Activated naive CD4-positive, alpha-beta T cell treated with anti-CD3 and anti-CD28 coated beads, Interleukin-2, amount 10 ng/mL, durations not matched to agents 7 days and 5 days (primary cell): Measurements from ENCODE around the gene OTOGL.

Experiments used
- CTCF ChIA-PET: fragments of 350-600 bp; sonication (Branson Sonifier 250); formaldehyde crosslinking; loops from one replicate; lab custom pipeline; 2021; ENCODE audit warnings: antibody characterized with exemption; lab: Charles Lee
- DNase-seq: peaks from one replicate; pipeline ENCODE4 v3.0.0-alpha.2; 2020
- H3K27ac Mint-ChIP-seq: one replicate; pipeline ENCODE4 v1.8.0; 2021; ENCODE audit warnings: mild to moderate bottlenecking, moderate library complexity, mixed read lengths
- H3K27me3 Mint-ChIP-seq: one replicate; pipeline ENCODE4 v1.8.0; 2021; ENCODE audit warnings: mild to moderate bottlenecking, mixed read lengths
- H3K36me3 Mint-ChIP-seq: one replicate; pipeline ENCODE4 v1.8.0; 2021; ENCODE audit warnings: mixed read lengths
- H3K4me1 Mint-ChIP-seq: one replicate; pipeline ENCODE4 v1.8.0; 2021; ENCODE audit warnings: mixed read lengths
- H3K4me3 Mint-ChIP-seq: one replicate; pipeline ENCODE4 v1.8.0; 2021; ENCODE audit warnings: mild to moderate bottlenecking, moderate library complexity, mixed read lengths
- H3K9me3 Mint-ChIP-seq: one replicate; pipeline ENCODE4 v1.8.0; 2021; ENCODE audit warnings: mixed read lengths

OTOGL gene

DNA sequence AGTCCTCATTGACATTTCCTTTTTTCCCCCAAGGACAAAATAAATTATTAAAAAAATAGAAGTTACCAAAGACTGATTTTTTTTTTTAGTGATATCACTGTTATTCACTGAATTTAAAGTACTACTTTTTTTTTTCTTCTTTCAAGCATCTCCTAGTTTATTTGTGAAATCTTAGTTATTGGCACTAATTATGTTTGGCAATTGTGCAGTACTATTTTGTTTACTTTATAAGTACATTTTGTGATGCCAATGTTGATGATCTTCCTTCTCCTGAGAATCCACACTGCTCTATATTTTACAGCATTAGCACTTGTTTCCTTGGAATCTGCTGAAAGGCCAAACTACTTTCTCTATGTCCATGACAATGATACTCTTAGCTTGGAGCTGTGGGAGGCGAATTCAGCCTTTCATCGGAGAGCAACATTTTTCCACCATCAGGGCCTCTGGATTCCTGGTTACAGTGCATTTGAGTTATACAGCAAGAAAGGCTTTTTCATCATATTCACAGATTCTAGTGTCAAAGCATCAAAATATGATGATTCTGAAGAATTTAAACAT is 220.9 kb downstream of the OTOGL start:
- Mint-ChIP-seq H3K4me3 (no peak overlapping the region), H3K27me3 (no peaks in the 10 kb centered on the region), H3K9me3 (no peaks in the 10 kb centered on the region), H3K36me3 (no peaks in the 10 kb centered on the region), H3K4me1 (no peaks in the 10 kb centered on the region), H3K27ac (no peak overlapping the region)
- DNase-seq, result no peak
- CTCF ChIA-PET, result no interaction called here

DNA sequence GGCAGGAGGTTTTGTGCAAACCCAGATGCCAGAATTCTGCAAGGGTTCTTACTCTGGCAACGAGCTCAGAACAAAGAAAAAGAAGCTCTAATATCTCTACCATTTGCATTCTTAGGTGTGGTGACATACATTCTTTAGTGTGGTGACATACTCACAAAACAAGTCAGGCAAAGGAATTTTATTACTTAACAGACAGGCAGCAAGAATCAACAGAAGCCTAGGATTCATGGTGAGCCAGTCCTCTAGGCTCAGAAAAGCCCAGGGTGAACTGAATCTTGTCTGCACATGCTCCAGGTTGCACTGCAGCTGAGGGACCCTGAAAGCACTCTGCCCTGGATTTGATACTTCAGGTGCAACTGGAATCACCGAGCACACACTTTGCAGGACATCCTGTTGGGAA is 222.3 kb downstream of the OTOGL start:
- Mint-ChIP-seq H3K27ac (no peak overlapping the region), H3K36me3 (no peaks in the 10 kb centered on the region), H3K27me3 (no peaks in the 10 kb centered on the region), H3K4me1 (no peaks in the 10 kb centered on the region), H3K4me3 (no peak overlapping the region), H3K9me3 (no peaks in the 10 kb centered on the region)
- CTCF ChIA-PET, result no interaction called here
- DNase-seq, result no peak

DNA sequence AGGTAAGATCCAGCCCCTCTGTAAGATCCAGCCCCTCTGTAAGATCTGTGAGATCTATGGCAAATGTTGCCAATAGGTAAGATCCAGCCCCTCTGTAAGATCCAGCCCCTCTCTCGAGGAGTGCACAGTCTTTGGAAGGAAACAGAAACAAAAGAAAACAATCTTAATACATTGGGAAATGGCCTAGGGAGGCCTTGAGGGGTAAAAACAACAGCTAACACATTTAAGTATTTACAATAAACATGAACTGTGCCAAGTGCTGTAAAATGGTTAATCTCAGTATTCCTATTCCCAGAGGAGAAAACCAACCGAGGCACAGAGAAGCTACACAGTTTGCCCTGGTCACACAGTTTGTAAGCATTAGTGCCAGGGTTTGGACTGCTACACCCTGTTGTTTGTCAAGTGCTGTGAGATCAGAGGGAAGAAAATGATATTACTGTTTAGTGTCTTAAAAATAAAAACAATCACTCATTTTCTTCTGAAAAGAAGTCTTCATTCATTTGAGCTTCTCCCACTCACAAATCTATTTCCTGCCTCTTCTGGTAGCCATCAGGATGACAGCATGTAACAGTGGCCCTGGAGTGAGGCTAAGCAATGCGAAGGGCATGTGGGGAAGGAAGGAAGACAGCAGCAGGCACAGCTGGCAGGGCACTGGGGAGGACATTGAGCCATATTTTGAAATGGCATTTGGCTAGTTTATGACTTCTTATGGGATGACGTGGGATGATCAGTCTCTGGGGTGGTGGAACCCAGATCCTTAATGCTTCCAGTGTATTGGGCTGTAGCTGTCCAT is 226.0 kb downstream of the OTOGL start:
- Mint-ChIP-seq H3K4me3 (no peak overlapping the region), H3K4me1 (no peaks in the 10 kb centered on the region), H3K27me3 (no peaks in the 10 kb centered on the region), H3K9me3 (no peaks in the 10 kb centered on the region), H3K36me3 (no peaks in the 10 kb centered on the region), H3K27ac (no peak overlapping the region)
- no peak for DNase-seq
- CTCF ChIA-PET, result no interaction called here

DNA sequence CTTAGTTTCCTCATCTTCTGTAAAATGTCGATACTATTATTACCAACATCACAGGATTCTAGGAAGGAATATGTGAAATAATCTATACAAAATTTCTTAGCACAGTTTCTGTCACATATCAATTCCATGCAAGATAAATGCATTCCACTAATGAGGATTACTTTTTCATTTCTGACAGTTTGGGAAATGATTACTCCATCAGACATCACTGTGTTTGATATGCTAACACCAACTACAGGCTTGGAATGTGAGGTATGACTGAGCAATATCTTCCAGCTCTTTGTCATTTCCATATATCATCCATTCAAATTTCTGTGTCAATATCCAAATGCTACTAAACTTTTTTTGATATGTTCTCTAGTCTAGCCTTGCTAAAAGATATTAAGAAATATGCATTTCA is 233.5 kb downstream of the OTOGL start:
- no peaks in the 10 kb centered on the region for H3K9me3 Mint-ChIP-seq
- H3K27ac Mint-ChIP-seq, result no peak overlapping the region
- no peaks in the 10 kb centered on the region for H3K4me1 Mint-ChIP-seq
- H3K36me3 Mint-ChIP-seq, result no peaks in the 10 kb centered on the region
- no peak for DNase-seq
- no peaks in the 10 kb centered on the region for H3K27me3 Mint-ChIP-seq
- CTCF ChIA-PET, result no interaction called here
- no peak overlapping the region for H3K4me3 Mint-ChIP-seq

DNA sequence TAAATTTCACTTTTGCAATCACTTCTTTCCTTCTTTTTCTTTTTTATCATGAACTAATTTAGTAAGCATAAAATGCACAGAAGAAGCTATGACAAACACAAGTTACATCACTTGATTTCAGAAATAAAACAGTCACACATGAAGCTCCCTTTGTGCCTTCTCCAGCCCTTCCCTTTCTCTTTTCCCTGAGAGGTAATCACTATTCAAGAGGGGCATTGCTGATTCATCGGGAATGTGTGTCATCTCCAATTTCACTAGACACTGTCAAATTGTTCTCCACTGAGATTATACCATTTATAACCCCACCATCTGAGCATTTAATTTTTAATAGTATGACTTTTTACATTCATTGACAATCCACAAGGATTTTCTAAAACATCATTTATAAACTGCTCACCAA is 253.1 kb downstream of the OTOGL start:
- H3K27ac Mint-ChIP-seq, result no peak overlapping the region
- CTCF ChIA-PET, result no interaction called here
- no peak overlapping the region for H3K4me3 Mint-ChIP-seq
- no peaks in the 10 kb centered on the region for H3K4me1 Mint-ChIP-seq
- no peak for DNase-seq
- no peaks in the 10 kb centered on the region for H3K9me3 Mint-ChIP-seq
- no peaks in the 10 kb centered on the region for H3K27me3 Mint-ChIP-seq
- H3K36me3 Mint-ChIP-seq, result no peaks in the 10 kb centered on the region

DNA sequence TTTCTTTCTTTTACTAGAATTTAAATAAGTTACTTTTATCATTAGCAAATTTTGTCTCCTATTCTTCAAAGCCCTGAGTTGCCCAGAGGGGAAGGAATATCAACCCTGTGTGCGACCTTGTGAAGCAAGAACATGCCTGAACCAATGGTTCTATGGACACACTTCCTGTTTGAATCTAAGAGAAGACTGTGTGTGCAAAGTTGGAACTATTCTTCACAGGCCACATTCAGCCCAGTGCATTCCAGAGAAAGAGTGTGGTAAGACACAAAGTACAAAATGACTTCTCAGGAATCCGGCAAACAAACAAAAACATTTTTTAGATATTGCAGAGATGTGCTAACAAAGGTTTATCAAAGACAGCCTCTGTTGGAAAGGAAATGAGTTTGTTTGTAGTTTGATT is 253.9 kb downstream of the OTOGL start:
- no peak for DNase-seq
- CTCF ChIA-PET, result no interaction called here
- H3K36me3 Mint-ChIP-seq, result no peaks in the 10 kb centered on the region
- no peaks in the 10 kb centered on the region for H3K4me1 Mint-ChIP-seq
- no peaks in the 10 kb centered on the region for H3K27me3 Mint-ChIP-seq
- no peaks in the 10 kb centered on the region for H3K9me3 Mint-ChIP-seq
- no peak overlapping the region for H3K4me3 Mint-ChIP-seq
- H3K27ac Mint-ChIP-seq, result no peak overlapping the region

DNA sequence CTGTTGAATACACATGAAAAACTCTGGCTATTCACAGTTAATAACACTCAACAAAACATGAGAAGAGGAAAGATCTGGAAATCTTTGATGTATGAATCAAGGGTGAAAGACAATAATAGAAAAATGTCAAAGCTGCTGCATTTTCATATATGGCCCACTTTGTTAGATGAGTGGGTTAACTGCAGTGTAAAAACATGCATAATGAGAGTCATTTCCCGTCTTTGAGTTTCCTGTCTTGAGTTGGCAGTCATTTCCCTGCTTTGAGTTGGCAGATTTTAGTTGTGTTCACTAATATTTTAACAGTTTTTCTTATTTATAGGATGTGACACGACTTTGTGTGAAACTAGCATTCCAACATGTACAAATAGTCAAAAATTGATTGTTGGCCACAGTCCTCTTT is 256.8 kb downstream of the OTOGL start:
- no peak overlapping the region for H3K27ac Mint-ChIP-seq
- no peaks in the 10 kb centered on the region for H3K27me3 Mint-ChIP-seq
- CTCF ChIA-PET, result no interaction called here
- no peaks in the 10 kb centered on the region for H3K4me1 Mint-ChIP-seq
- H3K36me3 Mint-ChIP-seq, result no peaks in the 10 kb centered on the region
- H3K9me3 Mint-ChIP-seq, result no peaks in the 10 kb centered on the region
- no peak for DNase-seq
- no peak overlapping the region for H3K4me3 Mint-ChIP-seq

DNA sequence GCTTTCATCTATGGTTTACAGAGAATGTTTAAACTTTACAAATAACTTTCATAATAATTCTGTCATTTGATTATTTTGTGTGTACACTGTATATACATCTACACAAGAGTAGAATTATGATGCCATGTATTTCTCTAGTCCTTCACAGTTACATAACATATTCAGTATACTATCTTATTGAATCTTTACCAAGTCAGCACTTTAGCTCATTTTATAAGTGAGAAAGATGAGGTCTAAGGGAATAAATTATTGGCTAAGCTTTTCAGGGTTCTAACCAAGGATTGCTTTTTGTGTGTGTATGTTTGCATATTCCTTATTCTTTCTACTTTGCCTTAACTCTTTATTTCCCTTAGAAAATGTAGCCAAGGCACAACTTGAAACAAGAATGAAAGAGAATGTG is 260.4 kb downstream of the OTOGL start:
- no peaks in the 10 kb centered on the region for H3K9me3 Mint-ChIP-seq
- H3K27me3 Mint-ChIP-seq, result no peaks in the 10 kb centered on the region
- no peak for DNase-seq
- H3K27ac Mint-ChIP-seq, result no peak overlapping the region
- H3K36me3 Mint-ChIP-seq, result no peaks in the 10 kb centered on the region
- CTCF ChIA-PET, result no interaction called here
- no peaks in the 10 kb centered on the region for H3K4me1 Mint-ChIP-seq
- no peak overlapping the region for H3K4me3 Mint-ChIP-seq

DNA sequence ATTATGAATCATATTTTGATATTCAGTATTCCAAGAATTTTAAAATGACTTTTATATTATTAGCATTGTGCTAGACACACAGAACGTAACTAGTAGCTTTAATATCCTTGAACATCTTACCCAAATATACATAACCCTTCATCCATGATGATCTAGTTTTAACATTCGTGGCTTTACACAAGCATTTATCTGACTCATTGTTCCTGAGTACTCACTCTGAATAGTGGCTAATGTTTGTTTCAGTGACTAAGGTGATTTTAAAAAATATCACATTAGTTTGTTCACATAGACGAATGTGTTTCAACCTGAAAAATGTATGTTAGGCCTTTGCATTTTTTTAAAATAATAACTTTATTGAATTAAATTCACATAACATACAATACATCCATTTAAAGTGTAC is 264.7 kb downstream of the OTOGL start:
- Mint-ChIP-seq H3K4me3 (no peak overlapping the region), H3K27ac (no peak overlapping the region), H3K4me1 (no peaks in the 10 kb centered on the region), H3K27me3 (no peaks in the 10 kb centered on the region), H3K9me3 (no peaks in the 10 kb centered on the region), H3K36me3 (no peaks in the 10 kb centered on the region)
- CTCF ChIA-PET, result no interaction called here
- no peak for DNase-seq

DNA sequence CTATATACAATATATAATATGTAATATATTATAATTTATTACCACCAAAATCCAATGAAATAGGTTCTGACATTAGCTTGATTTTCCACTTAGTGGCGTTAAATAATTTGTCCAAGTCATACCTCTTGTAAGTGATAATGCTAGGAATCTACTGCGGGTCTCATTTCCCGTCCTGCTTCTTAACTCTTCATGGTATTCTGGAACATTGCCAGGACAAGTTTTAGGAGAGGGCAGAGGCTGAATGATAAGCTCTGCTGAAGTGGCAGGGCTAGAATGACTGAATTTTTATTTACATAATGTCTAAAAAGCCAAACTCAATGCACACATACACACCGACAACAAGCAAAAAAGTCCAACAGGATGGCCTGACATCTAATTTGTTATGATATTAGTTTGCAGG is 274.3 kb downstream of the OTOGL start:
- no peak for DNase-seq
- no peaks in the 10 kb centered on the region for H3K4me1 Mint-ChIP-seq
- H3K27me3 Mint-ChIP-seq, result no peaks in the 10 kb centered on the region
- H3K36me3 Mint-ChIP-seq, result no peaks in the 10 kb centered on the region
- H3K4me3 Mint-ChIP-seq, result no peak overlapping the region
- H3K9me3 Mint-ChIP-seq, result no peaks in the 10 kb centered on the region
- no peak overlapping the region for H3K27ac Mint-ChIP-seq
- CTCF ChIA-PET, result no interaction called here

DNA sequence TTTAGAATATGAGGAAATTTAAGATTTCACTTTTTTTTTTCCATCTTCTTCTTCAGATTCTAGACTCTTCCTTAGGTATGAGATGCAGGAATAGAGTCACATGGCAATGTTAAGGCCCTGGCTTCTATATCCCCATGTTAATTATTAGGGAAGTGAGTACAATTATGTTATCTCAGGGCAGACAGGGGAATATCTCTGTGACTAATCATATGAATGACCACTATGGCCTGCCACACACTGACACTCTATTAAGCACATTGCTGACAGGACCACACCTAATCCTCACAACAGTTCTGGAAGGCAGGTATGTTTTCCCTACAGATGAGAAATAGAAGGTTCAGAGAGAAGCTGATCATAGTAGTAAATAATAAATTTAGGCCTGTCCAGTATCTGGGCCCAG is 275.3 kb downstream of the OTOGL start:
- H3K36me3 Mint-ChIP-seq, result no peaks in the 10 kb centered on the region

DNA sequence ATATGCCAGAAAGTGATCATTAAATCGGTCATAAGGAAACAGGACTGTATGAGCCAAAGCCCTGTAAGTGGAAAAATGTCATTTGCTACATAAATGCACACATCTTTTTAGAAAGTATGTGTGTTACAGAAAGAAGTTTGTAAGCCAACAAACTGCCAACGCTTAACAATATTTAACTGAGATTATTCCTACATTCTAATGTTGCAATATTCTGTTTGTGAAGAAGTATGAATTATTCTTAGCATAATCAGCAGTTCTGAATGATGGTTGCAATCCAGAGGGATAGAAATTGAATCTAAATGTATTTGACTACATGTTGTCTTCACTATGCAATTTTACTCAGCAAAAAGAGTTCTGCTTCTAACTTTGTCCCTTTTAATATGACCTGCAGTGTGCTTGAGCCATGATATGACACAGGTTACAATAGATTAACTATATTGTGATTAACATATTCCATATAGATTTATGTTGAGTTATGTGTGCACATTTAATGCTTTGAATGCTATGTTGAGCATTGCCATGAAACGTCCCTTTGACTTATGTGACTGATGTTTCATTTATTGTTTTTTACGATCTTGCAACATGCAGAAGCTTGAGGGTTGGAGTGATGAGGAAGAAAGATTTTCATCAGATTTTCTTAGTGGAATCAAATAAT is 277.9 kb downstream of the OTOGL start:
- Mint-ChIP-seq H3K4me3 (no peak overlapping the region), H3K27ac (no peak overlapping the region), H3K9me3 (no peaks in the 10 kb centered on the region), H3K4me1 (no peaks in the 10 kb centered on the region), H3K36me3 (no peaks in the 10 kb centered on the region), H3K27me3 (no peaks in the 10 kb centered on the region)
- no peak for DNase-seq
- CTCF ChIA-PET, result no interaction called here

More for the DNA sequence above, 275.3 kb downstream of the OTOGL start:
- no peaks in the 10 kb centered on the region for H3K9me3 Mint-ChIP-seq
- H3K27me3 Mint-ChIP-seq, result no peaks in the 10 kb centered on the region
- H3K27ac Mint-ChIP-seq, result no peak overlapping the region
- CTCF ChIA-PET, result no interaction called here
- H3K4me3 Mint-ChIP-seq, result no peak overlapping the region
- H3K4me1 Mint-ChIP-seq, result no peaks in the 10 kb centered on the region
- no peak for DNase-seq

DNA sequence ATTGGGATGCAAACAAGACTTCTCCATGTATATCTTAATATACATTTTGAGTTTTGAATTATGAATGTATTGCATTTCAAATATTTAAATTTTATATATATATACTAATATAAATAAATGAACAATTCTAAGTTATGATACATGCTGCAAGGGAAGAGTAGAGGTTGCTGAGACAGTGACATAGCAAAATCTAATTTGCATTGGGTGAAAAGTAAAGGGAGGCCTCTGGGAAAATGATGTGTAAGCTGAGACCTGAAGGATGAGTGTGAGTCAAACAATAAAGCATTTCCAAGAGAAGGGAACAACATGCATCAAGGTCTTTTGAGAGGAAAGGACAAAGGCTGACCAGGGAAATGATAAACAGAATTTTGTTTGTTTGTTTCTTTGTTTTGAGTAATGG is 281.8 kb downstream of the OTOGL start:
- Mint-ChIP-seq H3K4me3 (no peak overlapping the region), H3K9me3 (no peaks in the 10 kb centered on the region), H3K36me3 (no peaks in the 10 kb centered on the region), H3K27ac (no peak overlapping the region), H3K27me3 (no peaks in the 10 kb centered on the region), H3K4me1 (no peaks in the 10 kb centered on the region)
- DNase-seq, result no peak
- CTCF ChIA-PET, result no interaction called here

DNA sequence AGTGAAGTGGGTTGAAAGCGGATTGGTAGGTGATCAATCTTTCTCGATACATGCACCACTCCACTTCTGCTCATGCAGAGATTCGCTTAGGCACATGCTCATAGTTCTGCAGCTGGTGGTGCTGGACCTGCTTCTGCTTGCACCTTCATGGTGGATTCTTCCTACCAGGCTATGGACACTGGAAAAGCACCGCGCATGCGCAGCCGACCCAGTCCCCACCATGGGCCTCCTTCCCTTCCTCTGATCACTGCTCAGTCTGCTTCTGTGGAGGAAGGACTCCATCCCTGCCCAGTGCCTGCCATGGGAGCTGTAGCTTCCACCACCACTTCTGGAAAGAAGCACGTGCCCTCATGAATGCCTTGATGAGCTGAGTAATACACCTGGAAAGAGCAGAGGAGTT is 282.9 kb downstream of the OTOGL start:
- H3K4me3 Mint-ChIP-seq, result no peak overlapping the region
- no peaks in the 10 kb centered on the region for H3K4me1 Mint-ChIP-seq
- no peak for DNase-seq
- H3K27me3 Mint-ChIP-seq, result no peaks in the 10 kb centered on the region
- no peaks in the 10 kb centered on the region for H3K36me3 Mint-ChIP-seq
- peaks cover 1% of the 10 kb centered on the region for H3K9me3 Mint-ChIP-seq
- H3K27ac Mint-ChIP-seq, result no peak overlapping the region
- CTCF ChIA-PET, result no interaction called here

DNA sequence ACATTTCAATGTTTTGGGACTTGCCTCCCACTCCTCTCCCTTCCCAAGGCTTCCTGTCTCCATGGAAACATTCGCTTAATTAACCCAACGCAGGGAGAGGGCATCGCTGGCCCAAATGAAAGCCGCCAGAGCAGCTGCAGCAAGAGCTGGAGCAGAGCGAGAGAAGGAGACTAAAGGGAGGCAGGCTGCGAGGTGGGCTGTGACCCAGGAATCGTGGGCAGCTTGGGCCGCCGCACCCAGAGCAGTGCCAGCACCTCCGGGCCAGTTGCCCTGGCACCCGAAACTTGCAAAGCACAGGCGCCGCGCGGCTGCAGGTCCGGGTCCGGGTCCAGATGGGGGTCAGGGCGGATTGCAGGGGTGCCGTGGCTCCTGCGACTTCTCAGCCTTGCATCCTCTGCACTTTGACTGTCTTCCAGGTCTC is 301.2 kb downstream of the OTOGL start:
- H3K36me3 Mint-ChIP-seq, result no peaks in the 10 kb centered on the region
- DNase-seq, result no peak
- H3K9me3 Mint-ChIP-seq, result peaks cover 3% of the 10 kb centered on the region
- CTCF ChIA-PET, result interaction anchor here (0.6 kb wide), 1 partner anchor 71 kb away, joined by 4 read pairs; no protein-coding TSS in a partner anchor
- no peak overlapping the region for H3K4me3 Mint-ChIP-seq
- peaks cover 7% of the 10 kb centered on the region for H3K27me3 Mint-ChIP-seq
- H3K27ac Mint-ChIP-seq, result no peak overlapping the region
- no peaks in the 10 kb centered on the region for H3K4me1 Mint-ChIP-seq
